NCI-H82 treated with DMSO at 0.1 percent for 48 hours (cell line): ENCODE measurements around the gene VSTM5.
"Not testable (repeated sequence)": the region's sequence is repeated elsewhere in the genome, so short reads cannot be mapped to it uniquely, and the experiment has no call there.

ENCODE experiments used
- DNase-seq: peaks from one replicate; lab custom pipeline; 2025; ENCODE audit not compliant: unreplicated experiment; lab: John Stamatoyannopoulos, UW

VSTM5 gene

DNA sequence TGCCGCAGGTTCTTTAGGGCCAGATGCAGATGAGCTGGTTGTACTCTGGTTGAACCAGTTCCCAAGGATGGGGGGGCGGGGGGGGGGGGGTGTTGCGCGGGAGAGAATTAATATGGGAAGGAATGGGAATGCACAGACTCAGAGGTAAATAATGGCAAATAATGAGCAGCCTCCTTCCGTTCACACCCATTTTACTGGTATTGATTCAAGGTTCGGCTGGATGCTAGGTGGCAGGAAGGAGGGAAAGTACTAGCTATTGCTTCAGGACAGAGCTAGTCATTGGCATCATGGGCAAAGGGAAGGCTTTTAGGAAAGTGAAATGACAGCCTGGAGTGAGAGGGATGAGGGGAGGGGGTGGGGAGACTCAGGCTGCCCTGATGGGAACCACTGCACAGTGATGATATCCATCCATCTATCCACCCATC lies at the start of gene VSTM5:
Gene VSTM5, minus strand, starts transcription at position 25 of the 425 bp plus-strand sequence. CDS start 116 bp downstream, outside the sequence.
- no peak for DNase-seq

GRCh38 chr11:93895106-93895862 lies 44.9 kb upstream of the VSTM5 start:
- DNase-seq = no peak

DNA sequence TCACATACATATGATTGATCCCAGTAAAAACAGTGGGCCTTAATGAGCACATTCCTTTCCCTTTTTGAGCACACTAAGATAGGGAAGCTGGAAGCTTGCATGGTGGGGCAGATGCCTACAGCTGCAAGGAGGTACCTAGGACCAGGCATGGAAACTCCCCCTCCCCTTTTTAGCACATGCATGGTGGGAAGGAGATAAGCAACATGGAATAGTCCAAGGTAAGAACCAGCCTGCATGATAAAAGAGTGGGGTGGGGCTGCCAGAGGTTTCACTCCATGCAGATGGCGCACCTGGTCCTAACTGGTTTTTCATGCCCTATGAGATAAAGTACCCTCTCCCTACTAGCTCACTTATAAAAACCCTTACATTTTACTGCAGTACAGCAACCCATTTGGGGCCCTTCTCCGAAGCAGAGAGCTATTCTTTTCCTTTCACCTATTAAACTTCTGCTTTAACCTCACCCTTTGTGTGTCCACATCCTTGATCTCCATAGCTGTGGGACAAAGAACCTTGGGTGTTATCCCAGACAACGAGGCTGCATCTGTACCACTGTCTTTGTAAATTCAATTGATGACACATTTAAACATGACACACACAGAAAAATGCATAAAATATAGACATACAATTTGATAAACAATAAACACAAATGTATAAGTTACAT lies 40.1 kb upstream of the VSTM5 start:
- DNase-seq = no peak

DNA sequence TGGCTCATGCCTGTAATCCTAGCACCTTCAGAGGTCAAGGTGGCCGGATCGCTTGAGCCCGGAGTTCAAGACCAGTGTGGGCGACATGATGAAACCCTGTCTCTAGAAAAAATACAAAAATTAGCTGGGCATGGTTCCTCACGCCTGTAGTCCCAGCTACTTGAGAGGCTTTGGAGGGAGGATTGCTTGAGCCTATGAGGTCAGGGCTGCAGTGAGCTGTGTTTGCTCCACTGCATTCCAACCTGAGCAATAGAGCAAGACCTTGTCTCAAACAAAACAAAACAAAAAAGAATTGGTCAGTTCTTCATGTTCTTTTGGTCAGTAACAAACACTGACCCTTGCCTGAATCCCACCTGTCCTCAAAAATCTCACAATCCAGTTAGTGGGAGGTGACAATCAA lies 36.7 kb upstream of the VSTM5 start:
- DNase-seq = no peak

DNA sequence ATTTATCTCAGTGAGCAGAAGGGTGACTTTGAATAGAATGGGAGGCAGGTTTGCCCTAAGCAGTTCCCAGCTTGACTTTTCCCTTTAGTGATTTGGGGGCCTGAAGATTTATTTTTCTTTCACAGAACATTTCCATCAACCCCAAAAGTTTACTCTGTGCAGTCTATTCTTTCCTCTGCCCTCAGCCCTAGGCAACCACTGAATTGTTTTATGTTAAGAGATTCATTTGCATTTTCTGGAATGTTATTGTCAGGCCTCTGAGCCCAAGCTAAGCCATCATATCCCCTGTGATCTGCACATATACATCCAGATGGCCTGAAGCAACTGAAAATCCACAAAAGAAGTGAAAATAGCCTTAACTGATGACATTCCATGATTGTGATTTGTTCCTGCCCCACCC lies 28.7 kb upstream of the VSTM5 start:
- DNase-seq = not testable (repeated sequence)

DNA sequence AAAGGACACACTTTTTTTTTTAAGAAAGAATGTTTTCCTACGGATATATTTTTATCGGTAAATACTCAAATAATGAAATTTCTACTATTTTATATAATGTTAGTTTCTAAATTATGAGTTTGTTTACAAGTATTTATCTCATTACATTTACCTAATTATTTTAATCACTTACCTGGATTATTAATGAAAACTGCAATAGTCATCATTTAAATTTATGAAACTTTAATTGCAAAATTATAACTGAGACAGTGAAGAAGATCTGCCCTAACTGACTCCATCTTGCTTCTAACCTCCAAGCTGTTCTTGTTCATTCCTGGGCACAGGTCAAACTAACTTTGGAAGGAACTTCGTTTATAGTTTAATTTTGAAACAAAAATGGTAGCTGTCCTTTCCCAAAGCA lies 25.2 kb upstream of the VSTM5 start:
- DNase-seq = no peak

GRCh38 chr11:93871526-93871925 lies 21.1 kb upstream of the VSTM5 start:
- DNase-seq = no peak

DNA sequence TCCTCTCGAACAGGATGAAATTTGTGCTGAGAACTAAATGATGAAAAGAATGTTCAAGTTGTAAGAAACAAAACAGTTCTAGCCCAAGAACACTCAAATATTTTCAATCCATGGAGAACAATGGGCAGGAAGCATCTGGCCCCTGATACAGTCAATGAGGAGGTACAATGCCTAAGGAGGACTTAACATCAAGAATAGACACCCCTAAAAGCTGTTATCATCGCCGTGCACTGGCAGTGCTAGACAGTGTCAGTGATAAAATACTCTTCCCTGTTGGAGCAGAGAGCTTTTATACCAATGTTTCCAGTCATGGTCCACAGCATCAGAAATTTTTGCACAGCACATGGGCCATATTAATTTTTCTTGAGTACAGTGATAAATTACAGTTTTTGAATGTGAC lies 20.2 kb upstream of the VSTM5 start:
- no peak for DNase-seq

DNA sequence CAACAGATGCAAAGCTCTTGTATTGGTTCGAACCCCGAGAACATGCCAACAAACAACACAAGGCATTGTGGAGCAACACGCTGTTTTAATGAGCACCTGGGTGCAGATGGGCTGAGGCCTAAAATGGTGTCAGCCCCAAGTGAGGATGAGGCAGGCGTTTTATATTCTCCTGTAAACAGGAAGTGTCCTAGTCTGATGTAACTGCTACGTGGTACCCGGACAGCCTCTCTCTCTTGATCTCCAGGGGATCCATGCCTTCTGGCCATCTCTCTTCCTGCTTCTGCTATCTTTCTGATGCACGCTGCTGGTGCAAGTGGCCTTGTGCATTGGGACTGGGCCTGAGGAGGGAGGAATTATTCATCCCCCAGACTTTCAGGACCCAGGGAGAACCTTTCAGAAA lies 19.4 kb upstream of the VSTM5 start:
- no peak for DNase-seq

- not testable (repeated sequence) for DNase-seq
Observed at GRCh38 chr11:93868404-93868803, 18.0 kb upstream of the VSTM5 start.

DNA sequence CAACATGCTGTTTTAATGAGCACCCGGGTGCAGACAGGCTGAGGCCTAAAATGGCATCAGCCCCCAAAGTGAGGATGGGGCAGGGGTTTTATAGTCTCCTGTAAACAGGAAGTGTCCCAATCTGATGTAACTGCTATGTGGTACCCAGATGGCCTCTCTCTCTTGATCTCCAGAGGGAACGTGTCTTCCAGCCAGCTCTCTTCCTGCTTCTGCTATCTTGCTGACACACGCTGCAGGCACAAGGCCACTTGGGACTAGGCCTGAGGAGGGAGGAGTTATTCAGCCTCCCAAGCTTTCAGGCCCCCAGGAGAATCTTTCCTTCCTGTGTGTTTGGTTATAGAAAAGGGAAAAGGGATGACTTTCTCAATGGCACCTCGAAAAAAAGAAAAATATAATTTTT lies 11.4 kb upstream of the VSTM5 start:
- no peak for DNase-seq

- DNase-seq = no peak
Observed at GRCh38 chr11:93858121-93858775, 7.8 kb upstream of the VSTM5 start.

- DNase-seq = no peak
Observed at GRCh38 chr11:93857413-93858120, 7.1 kb upstream of the VSTM5 start.

DNA sequence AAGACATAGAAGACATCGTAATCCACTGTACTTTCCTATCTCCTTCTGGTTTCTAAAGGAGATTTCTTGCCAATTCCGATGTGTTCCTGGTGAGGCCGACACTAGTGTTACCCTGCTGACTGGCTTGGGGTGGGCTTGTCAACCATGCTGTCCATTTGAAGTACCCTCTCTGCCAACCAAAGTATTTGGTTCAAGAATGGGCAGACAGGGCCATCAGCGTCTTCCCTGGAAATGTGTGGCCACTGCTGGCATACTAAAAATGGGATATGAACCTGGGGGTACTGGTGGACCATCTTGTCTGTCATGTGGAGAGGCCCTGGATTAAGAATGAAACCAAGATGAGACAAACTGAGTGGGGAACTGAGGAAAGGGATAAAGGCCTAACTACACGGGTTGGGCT lies 1.8 kb upstream of the VSTM5 start:
- DNase-seq = no peak

DNA sequence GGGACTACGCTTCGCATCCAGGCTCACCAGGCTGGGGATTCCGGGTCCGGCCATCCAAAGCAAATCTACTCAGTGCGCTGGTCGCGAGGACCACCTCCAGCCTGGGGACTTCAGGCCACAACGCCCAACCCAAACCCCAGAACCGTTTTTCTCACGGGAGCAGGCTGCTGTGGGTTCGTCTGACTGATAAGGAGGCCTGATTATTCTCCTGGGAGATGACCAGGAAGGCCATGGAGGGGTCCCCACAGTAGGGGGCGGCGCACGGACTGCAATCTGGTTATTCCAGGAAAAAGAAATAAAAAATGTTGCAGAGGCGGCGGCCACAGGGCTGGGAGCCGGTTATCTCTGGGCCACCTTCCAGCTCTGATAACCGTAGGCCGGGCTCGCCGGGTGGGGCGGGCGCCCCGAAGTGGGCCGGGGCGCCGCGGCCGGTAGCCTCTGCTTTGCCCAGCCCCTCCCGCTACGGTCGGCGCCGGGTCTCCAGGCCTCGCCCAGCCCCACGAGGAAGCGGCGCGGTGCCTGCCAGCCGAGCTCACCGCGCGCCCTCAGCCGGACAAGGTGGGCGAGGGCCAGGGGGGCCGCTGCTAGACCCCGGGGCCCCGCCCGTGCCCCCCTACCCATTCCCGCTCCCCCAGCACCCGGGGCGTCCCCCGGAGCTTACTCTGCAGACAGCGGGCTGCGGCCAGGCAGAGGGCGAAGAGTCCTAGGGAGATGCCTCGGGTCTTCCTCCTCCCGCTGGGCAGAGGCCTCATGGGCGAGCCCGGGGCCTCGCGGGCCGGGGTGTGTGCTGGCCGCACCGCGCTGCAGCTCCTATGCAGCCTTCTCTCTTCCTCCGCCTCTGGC lies 446 bp downstream of the VSTM5 start:
- DNase-seq = no peak

DNA sequence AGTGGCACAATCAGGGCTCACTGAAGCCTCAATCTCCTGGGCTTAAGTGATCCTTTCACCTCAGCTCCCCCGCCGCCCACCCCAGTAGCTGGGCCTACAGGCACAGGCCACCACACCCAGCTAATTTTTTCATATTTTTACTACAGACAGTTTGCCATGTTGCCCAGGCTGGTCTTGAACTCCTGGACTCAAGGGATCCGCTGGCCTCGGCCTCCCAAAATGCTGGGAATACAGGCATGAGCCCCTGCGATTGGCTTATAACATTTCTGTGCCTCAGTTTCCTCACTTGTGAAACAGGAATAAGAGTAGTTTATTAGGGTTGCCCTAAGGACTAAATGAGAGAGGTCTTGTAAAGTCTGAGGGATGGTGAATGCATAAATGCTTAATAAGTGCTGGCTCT lies 1.2 kb downstream of the VSTM5 start:
- DNase-seq = no peak

- no peak for DNase-seq
Observed at GRCh38 chr11:93846411-93846810, 4.0 kb downstream of the VSTM5 start.

DNA sequence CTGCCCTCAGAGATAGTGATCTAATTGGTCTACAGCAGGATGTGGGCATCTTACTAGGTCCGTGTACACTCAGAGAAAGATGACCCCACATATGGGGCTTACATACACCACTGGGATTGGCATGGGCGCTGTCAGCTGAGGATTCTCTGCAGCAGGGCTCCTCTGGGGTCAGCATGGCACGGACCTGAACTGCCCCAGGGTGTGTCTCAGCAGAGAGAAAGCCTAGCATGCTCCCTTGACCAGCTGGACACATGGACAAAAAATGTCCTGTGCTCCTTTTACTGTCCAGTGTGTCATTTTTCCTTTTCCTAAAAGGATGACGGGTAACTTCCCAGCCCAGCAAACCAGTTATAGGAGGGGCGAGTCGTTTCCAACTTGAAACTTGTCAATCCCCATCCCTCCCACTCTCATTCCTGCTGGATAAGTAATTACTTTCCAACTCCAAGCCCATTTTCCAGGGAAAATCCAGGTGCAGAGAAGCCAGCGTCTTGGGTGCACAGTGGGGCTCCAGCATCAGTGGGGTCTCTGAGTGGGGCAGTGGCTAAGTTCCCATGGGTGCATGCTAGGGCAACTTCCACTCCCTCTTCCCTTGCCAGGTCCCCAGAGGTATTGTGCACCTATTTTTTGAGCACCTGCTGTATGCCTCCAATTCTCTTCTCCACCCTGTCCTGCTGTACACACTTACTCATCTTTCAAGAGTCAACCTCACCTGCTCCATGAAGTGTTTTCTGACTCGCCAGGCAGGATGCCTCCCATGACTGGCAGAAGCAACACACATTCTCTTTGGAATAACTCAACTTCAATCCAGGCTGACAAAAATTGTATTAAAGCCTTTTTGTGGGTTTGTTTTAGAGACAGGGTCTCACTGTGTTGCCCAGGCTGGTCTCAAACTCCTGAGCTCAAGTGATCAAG lies 5.0 kb downstream of the VSTM5 start:
- DNase-seq = no peak

GRCh38 chr11:93844568-93844967 lies 5.8 kb downstream of the VSTM5 start:
- DNase-seq = no peak

GRCh38 chr11:93843906-93844305 lies 6.5 kb downstream of the VSTM5 start:
- no peak for DNase-seq
